PFSK-1 (cell line): Measurements from ENCODE around the gene CNNM3.

Experiments
- FOXP2 ChIP-seq: optimal IDR thresholded peaks from 2 replicates; pipeline ENCODE3; 2011; ENCODE audit warnings: borderline replicate concordance, control low read depth, inconsistent platforms; ENCODE audit not compliant: insufficient read depth; ENCODE audit errors: extremely low read length, extremely low read depth
- POLR2AphosphoS5 ChIP-seq: IDR thresholded peaks from 2 replicates; pipeline ENCODE4 v1.6.1; 2012; ENCODE audit warnings: low read depth, mild to moderate bottlenecking, control low read depth, low read length, moderate library complexity
- REST ChIP-seq, 2 experiments: IDR thresholded peaks; 2 replicates each; pipeline versions ENCODE4 v1.6.1 to v1.8.0; 2011 to 2012; ENCODE audit warnings: low read depth in 2 of 2, low read length in 2 of 2, control low read depth in 1 of 2, inconsistent platforms in 1 of 2, mild to moderate bottlenecking in 1 of 2, moderate library complexity in 1 of 2; ENCODE audit not compliant: insufficient read depth in 1 of 2
- SIN3A ChIP-seq: IDR thresholded peaks from 2 replicates; pipeline ENCODE4 v1.6.1; 2012; ENCODE audit warnings: mild to moderate bottlenecking, low read length, moderate library complexity, borderline replicate concordance; ENCODE audit not compliant: insufficient read depth
- TAF1 ChIP-seq: IDR thresholded peaks from 2 replicates; pipeline ENCODE4 v1.6.1; 2012; ENCODE audit warnings: low read length, control low read depth, borderline replicate concordance; ENCODE audit not compliant: insufficient read depth

Gene CNNM3

GRCh38 chr2:96878796-96879544 lies 62.9 kb downstream of the CNNM3 start:
- no peak for TF ChIP-seq SIN3A
- TF ChIP-seq REST (IDR thresholded peaks at IDR 0.05; ENCODE audit: insufficient read depth in 1 of 2, low read depth in 2 of 2, low read length in 2 of 2): no peak
- TF ChIP-seq FOXP2: no peak
- TF ChIP-seq TAF1: no peak
- no peak for TF ChIP-seq POLR2AphosphoS5

GRCh38 chr2:96879545-96880040 lies 63.5 kb downstream of the CNNM3 start:
- TF ChIP-seq POLR2AphosphoS5 (no peak), REST (IDR thresholded peaks at IDR 0.05; ENCODE audit: insufficient read depth in 1 of 2, low read depth in 2 of 2, low read length in 2 of 2) (no peak), TAF1 (no peak)

- TF ChIP-seq SIN3A (no peak), FOXP2 (no peak), TAF1 (no peak), REST (IDR thresholded peaks at IDR 0.05; ENCODE audit: insufficient read depth in 1 of 2, low read depth in 2 of 2, low read length in 2 of 2) (no peak), POLR2AphosphoS5 (no peak)
These were observed 64.8 kb downstream of the CNNM3 start for GRCh38 chr2:96880891-96881273.

GRCh38 chr2:96881349-96882195 lies 65.5 kb downstream of the CNNM3 start:
- TF ChIP-seq FOXP2 (no peak), REST (IDR thresholded peaks at IDR 0.05; ENCODE audit: insufficient read depth in 1 of 2, low read depth in 2 of 2, low read length in 2 of 2) (no peak), POLR2AphosphoS5 (no peak), SIN3A (no peak), TAF1 (no peak)
